ENCODE data around the gene A3GALT2.

Gene A3GALT2

GRCh38 chr1:33358795-33359503 is 38.1 kb upstream of the A3GALT2 start:
- H3K9ac ChIP-seq (ENCODE audit: low read depth, low read length), result no peak overlapping the region
- no peaks in the 10 kb centered on the region for H3K9me3 ChIP-seq (ENCODE audit: control insufficient read depth, insufficient read depth, low read length)
- H3K36me3 ChIP-seq (ENCODE audit: insufficient read depth, low read length), result no peaks in the 10 kb centered on the region
- H3K4me1 ChIP-seq (ENCODE audit: insufficient read depth, low read length), result peaks cover 21% of the 10 kb centered on the region

DNA sequence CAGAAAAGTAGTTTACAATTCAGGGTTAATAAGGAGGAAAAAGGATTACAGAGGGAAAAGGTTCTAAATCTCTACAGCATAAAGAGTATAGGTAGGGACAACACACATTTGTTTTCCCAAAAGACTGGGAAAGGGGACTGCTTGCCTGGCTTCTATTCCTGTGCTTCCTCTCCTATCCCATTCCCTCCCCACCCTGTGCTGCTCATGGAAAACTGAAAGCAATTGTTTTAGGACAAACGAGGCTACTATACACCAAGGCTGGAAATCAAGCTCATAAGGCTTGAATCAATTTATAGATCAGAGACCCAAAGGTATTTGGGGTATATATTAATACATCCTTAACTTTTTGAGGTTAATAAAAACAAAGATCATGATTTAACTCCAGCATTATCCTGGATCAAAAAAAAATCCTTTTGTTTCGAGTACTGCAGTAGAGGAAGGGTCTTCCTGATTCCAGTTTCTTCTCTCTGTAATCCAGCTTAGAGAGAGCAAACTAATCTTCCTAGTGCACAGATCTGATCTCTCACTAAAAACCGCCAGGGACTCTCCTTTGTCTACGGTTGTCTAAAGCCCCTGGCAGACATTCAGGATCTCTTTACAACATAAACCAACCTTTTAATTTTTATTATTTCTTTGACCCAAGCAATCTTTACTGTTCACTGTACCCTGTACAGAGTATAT is 37.4 kb upstream of the A3GALT2 start:
- Histone ChIP-seq H3K36me3 (ENCODE audit: insufficient read depth, low read length) (no peaks in the 10 kb centered on the region), H3K9me3 (ENCODE audit: control insufficient read depth, insufficient read depth, low read length) (no peaks in the 10 kb centered on the region), H3K4me1 (ENCODE audit: insufficient read depth, low read length) (peaks cover 16% of the 10 kb centered on the region), H3K9ac (ENCODE audit: low read depth, low read length) (no peak overlapping the region)

- no peak overlapping the region for H3K9ac ChIP-seq (ENCODE audit: low read depth, low read length)
- no peaks in the 10 kb centered on the region for H3K9me3 ChIP-seq (ENCODE audit: control insufficient read depth, insufficient read depth, low read length)
- peaks cover 5% of the 10 kb centered on the region; the same call in 1 of the 2 replicates for H3K4me1 ChIP-seq (ENCODE audit: insufficient read depth, low read length)
- no peaks in the 10 kb centered on the region for H3K36me3 ChIP-seq (ENCODE audit: insufficient read depth, low read length)
These were observed 36.2 kb upstream of the A3GALT2 start for GRCh38 chr1:33357099-33357498.

DNA sequence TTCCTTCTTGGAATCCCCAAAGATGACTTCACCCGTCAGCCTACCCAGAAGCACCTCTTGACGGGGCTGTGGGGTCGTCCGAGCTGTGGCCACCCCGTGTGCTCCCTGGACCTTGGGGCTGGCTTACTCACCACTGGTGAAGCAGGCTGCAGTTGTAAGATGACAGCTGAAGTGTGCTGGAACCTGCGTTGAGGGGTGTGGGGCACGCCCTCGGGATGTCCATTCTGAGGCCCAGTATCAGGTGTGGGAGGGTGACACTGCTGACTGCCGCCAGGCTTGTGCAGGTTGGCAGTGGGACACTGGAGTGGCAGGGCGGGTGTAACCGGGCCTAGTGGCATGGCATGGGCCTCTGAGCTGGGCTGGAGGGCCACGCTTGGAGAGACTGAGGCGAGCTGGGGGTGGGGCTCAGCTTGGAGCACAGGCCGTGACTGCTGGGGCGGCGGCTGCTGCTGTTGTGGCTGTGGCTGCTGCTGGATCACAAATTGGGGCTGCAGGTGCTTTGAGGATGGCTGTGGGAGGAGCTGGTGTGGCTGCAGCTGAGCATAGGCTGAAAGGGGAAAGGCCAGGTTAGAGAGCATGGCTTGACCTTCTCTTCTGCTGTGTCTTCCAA is 33.9 kb upstream of the A3GALT2 start:
- H3K4me1 ChIP-seq (ENCODE audit: insufficient read depth, low read length), result peaks cover 2% of the 10 kb centered on the region; the same call in 1 of the 2 replicates
- H3K9me3 ChIP-seq (ENCODE audit: control insufficient read depth, insufficient read depth, low read length), result no peaks in the 10 kb centered on the region
- H3K9ac ChIP-seq (ENCODE audit: low read depth, low read length), result no peak overlapping the region
- H3K36me3 ChIP-seq (ENCODE audit: insufficient read depth, low read length), result no peaks in the 10 kb centered on the region

GRCh38 chr1:33353531-33353930 is 32.6 kb upstream of the A3GALT2 start:
- H3K9ac ChIP-seq (ENCODE audit: low read depth, low read length), result no peak overlapping the region
- H3K9me3 ChIP-seq (ENCODE audit: control insufficient read depth, insufficient read depth, low read length), result no peaks in the 10 kb centered on the region
- peaks cover 2% of the 10 kb centered on the region; the same call in 1 of the 2 replicates for H3K4me1 ChIP-seq (ENCODE audit: insufficient read depth, low read length)
- no peaks in the 10 kb centered on the region for H3K36me3 ChIP-seq (ENCODE audit: insufficient read depth, low read length)

DNA sequence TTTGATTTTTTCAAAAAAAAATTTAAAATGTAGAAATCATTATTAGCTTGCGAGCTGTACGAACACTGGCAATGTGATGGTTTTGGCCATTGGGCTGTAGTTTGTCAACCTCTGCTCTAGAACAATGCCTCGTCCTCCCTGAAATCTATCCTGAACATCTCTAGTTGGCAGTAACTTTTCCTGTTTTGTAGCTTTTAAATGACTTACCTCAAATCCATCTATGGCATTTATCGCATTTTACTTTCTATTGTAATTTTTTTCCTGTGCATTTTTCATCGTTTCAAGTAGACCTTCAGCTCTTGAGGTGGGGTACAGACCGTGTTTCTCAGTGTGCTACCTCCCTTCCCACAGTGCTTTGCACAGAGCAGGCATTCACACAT is 30.4 kb upstream of the A3GALT2 start:
- Histone ChIP-seq H3K9me3 (ENCODE audit: control insufficient read depth, insufficient read depth, low read length) (no peaks in the 10 kb centered on the region), H3K36me3 (ENCODE audit: insufficient read depth, low read length) (no peaks in the 10 kb centered on the region; the same call in 1 of the 2 replicates), H3K4me1 (ENCODE audit: insufficient read depth, low read length) (peaks cover 20% of the 10 kb centered on the region), H3K9ac (ENCODE audit: low read depth, low read length) (no peak overlapping the region)

- Histone ChIP-seq H3K36me3 (ENCODE audit: insufficient read depth, low read length) (no peaks in the 10 kb centered on the region; the same call in 1 of the 2 replicates), H3K9ac (ENCODE audit: low read depth, low read length) (peak overlapping the region; percentile 77; the same call in 1 of the 2 replicates), H3K9me3 (ENCODE audit: control insufficient read depth, insufficient read depth, low read length) (no peaks in the 10 kb centered on the region), H3K4me1 (ENCODE audit: insufficient read depth, low read length) (peaks cover 24% of the 10 kb centered on the region)
These were observed 29.8 kb upstream of the A3GALT2 start for GRCh38 chr1:33350611-33351280.

GRCh38 chr1:33349778-33350610 is 29.1 kb upstream of the A3GALT2 start:
- peak overlapping the region; percentile 78 for H3K9ac ChIP-seq (ENCODE audit: low read depth, low read length)
- H3K9me3 ChIP-seq (ENCODE audit: control insufficient read depth, insufficient read depth, low read length), result no peaks in the 10 kb centered on the region
- H3K36me3 ChIP-seq (ENCODE audit: insufficient read depth, low read length), result no peaks in the 10 kb centered on the region; the same call in 1 of the 2 replicates
- H3K4me1 ChIP-seq (ENCODE audit: insufficient read depth, low read length), result peaks cover 25% of the 10 kb centered on the region

DNA sequence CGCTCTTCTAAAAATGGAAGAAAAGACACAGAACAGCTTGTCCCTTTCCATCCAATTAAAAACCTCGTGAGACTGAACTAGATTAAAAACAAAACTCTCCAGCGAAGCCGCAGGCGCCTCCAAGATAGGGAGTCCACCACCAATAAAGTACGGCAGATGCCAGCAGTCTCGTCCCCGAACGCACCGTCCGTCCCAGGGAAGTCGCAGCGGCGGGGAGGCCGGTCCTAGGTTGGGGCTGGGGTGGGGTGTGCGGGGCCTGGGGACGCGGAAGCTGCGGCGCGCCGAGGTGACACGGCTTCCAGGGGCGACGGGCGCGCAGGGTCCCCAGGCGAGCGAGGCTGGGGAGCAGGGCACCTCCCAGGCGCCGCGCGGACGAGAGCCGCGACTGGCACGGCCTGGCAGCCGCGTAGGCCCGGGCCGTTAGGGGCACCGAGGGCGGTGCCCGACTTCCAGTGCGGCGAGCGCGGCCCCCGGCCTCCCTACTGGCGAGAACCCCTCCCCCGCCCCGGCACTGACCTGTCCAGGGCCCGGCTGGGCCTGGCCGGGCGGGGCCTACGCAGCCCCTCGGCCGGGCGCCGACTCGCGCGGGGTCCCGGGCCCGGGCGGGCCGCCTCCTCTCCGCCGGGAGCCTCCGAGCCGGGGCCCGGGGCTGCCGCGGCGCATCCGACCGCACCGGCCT is 28.3 kb upstream of the A3GALT2 start:
- H3K4me1 ChIP-seq (ENCODE audit: insufficient read depth, low read length), result peaks cover 25% of the 10 kb centered on the region
- H3K9ac ChIP-seq (ENCODE audit: low read depth, low read length), result peak overlapping the region; percentile 78
- no peaks in the 10 kb centered on the region for H3K9me3 ChIP-seq (ENCODE audit: control insufficient read depth, insufficient read depth, low read length)
- H3K36me3 ChIP-seq (ENCODE audit: insufficient read depth, low read length), result no peaks in the 10 kb centered on the region; the same call in 1 of the 2 replicates

DNA sequence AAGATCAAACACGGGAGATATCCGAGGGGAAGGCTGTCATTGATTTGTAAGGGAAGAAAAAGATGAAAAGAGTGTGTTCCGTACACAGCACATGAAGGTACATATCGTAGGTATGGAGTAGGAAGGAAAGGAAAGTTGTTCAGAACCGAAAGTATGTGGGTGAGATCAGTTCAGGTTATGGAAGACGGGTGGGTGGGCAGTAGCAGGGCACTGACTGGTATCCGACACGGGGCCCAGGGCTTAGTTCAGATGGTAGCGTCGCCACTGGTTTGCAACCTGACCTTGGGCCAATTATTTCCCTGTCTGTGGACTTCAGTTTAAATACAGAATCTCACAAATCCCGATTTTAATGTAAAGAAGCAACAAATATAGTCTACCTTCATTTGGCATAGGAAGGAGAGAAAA is 27.8 kb upstream of the A3GALT2 start:
- Histone ChIP-seq H3K9ac (ENCODE audit: low read depth, low read length) (peak overlapping the region; percentile 78), H3K4me1 (ENCODE audit: insufficient read depth, low read length) (peaks cover 25% of the 10 kb centered on the region), H3K9me3 (ENCODE audit: control insufficient read depth, insufficient read depth, low read length) (no peaks in the 10 kb centered on the region), H3K36me3 (ENCODE audit: insufficient read depth, low read length) (no peaks in the 10 kb centered on the region; the same call in 1 of the 2 replicates)

DNA sequence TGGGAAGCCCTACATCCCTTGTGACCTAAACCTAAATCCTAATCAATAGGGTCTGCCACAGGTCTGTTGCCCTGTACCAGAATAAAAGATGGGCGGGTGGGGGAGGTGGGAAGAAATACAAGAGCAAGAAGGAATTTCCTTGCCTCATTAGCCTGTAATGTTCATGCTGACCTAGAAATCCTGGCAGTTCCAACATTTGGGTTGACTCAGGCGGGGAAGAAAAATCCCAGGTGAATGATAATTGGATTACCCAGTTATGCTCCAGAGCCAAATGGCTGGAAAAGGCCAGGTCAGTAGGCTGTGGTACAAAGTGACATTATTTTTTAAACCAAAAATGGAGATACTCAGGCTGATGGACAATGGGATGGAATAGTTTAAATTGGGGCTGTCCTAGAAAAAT is 27.3 kb upstream of the A3GALT2 start:
- Histone ChIP-seq H3K9me3 (ENCODE audit: control insufficient read depth, insufficient read depth, low read length) (no peaks in the 10 kb centered on the region), H3K4me1 (ENCODE audit: insufficient read depth, low read length) (peaks cover 25% of the 10 kb centered on the region), H3K36me3 (ENCODE audit: insufficient read depth, low read length) (no peaks in the 10 kb centered on the region; the same call in 1 of the 2 replicates), H3K9ac (ENCODE audit: low read depth, low read length) (peak overlapping the region; percentile 78; the same call in 1 of the 2 replicates)

- no peaks in the 10 kb centered on the region for H3K9me3 ChIP-seq (ENCODE audit: control insufficient read depth, insufficient read depth, low read length)
- peaks cover 28% of the 10 kb centered on the region for H3K4me1 ChIP-seq (ENCODE audit: insufficient read depth, low read length)
- H3K36me3 ChIP-seq (ENCODE audit: insufficient read depth, low read length), result no peaks in the 10 kb centered on the region; the same call in 1 of the 2 replicates
- H3K9ac ChIP-seq (ENCODE audit: low read depth, low read length), result no peak overlapping the region
These were observed 26.7 kb upstream of the A3GALT2 start for GRCh38 chr1:33347650-33347992.

- Histone ChIP-seq H3K36me3 (ENCODE audit: insufficient read depth, low read length) (no peaks in the 10 kb centered on the region; the same call in 1 of the 2 replicates), H3K4me1 (ENCODE audit: insufficient read depth, low read length) (peaks cover 31% of the 10 kb centered on the region), H3K9ac (ENCODE audit: low read depth, low read length) (no peak overlapping the region), H3K9me3 (ENCODE audit: control insufficient read depth, insufficient read depth, low read length) (no peaks in the 10 kb centered on the region)
These were observed 26.2 kb upstream of the A3GALT2 start for GRCh38 chr1:33346927-33347649.
